Measurements from ENCODE around the gene BMF.
"Not testable (repeated sequence)": the region's sequence is repeated elsewhere in the genome, so short reads cannot be mapped to it uniquely, and the experiment has no call there.

BMF gene

GRCh38 chr15:40087991-40088928 lies 20.4 kb downstream of the BMF start:
- DNase-seq = no peak

- DNase-seq = no peak
These were observed 21.4 kb downstream of the BMF start for GRCh38 chr15:40087068-40087810.

- DNase-seq = no peak
These were observed 23.4 kb downstream of the BMF start for GRCh38 chr15:40085266-40085665.

- DNase-seq = peak; percentile 33
These were observed 24.0 kb downstream of the BMF start for GRCh38 chr15:40084650-40085049.

- no peak for DNase-seq
These were observed 26.3 kb downstream of the BMF start for GRCh38 chr15:40082195-40082883.

- DNase-seq = no peak
These were observed 26.9 kb downstream of the BMF start for GRCh38 chr15:40081691-40082194.

- DNase-seq = no peak
These were observed 27.8 kb downstream of the BMF start for GRCh38 chr15:40080847-40081246.

- no peak for DNase-seq
These were observed 28.6 kb downstream of the BMF start for GRCh38 chr15:40080104-40080503.

GRCh38 chr15:40079456-40079855 lies 29.2 kb downstream of the BMF start:
- no peak for DNase-seq

GRCh38 chr15:40075298-40076044 lies 33.2 kb downstream of the BMF start:
- no peak for DNase-seq

GRCh38 chr15:40074656-40075055 lies 34.0 kb downstream of the BMF start:
- not testable (repeated sequence) for DNase-seq

GRCh38 chr15:40073716-40074490 lies 34.8 kb downstream of the BMF start:
- not testable (repeated sequence) for DNase-seq

- DNase-seq = no peak
These were observed 36.3 kb downstream of the BMF start for GRCh38 chr15:40072216-40072990.

GRCh38 chr15:40070608-40071218 lies 38.0 kb downstream of the BMF start:
- no peak for DNase-seq

GRCh38 chr15:40070166-40070557 lies 38.5 kb downstream of the BMF start:
- peak; percentile 41 for DNase-seq

- DNase-seq = peak; percentile 98
These were observed 39.2 kb downstream of the BMF start for GRCh38 chr15:40069178-40070165.

- DNase-seq = no peak
These were observed 40.6 kb downstream of the BMF start for GRCh38 chr15:40067921-40068624.

GRCh38 chr15:40066589-40066988 lies 42.1 kb downstream of the BMF start:
- DNase-seq = no peak
